HG02571 (cell line): ENCODE results near the gene LRRC23.

Source experiments
- ATAC-seq: cut with Tn5 transposase; IDR thresholded peaks from one replicate; pipeline ENCODE4 v1.9.1; 2021; ENCODE audit warnings: mild to moderate bottlenecking, moderate library complexity; ENCODE audit not compliant: unreplicated experiment

The LRRC23 gene

DNA sequence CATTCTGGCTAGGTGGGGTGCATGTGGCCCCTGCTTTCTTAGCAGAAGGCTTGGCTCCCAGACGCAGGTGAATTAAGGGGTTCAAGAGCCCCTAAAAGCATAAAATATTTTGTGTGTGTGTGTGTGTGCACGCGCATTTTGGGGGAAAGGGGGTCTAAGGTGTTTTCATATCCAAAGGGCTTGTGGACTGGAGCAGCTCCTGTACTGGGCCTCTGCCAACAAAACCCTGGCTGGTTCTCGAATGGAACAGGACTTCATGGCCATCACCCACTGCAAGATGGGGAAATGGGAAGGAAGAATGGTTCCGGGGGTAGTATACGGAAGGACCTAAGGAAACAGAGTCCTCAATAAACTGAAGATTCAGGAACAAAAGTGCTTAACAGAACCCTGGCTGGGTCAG lies 19.2 kb downstream of the LRRC23 start:
- ATAC-seq = no peak

DNA sequence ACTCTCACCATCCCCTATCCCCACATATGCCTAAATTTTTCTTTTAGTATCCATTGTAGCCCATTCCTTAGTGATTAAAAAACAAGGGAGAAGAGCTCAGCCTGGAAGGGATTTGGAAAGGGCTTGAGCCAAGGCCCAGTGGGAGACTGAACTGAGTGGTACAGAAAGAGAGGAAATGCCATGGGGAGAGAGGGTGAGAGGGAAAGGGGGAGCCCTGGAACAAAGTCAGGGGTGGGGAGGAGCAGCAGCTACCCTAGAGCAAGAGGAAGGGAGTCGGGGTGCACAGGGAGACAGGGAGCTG lies 20.6 kb downstream of the LRRC23 start:
- ATAC-seq = no peak

DNA sequence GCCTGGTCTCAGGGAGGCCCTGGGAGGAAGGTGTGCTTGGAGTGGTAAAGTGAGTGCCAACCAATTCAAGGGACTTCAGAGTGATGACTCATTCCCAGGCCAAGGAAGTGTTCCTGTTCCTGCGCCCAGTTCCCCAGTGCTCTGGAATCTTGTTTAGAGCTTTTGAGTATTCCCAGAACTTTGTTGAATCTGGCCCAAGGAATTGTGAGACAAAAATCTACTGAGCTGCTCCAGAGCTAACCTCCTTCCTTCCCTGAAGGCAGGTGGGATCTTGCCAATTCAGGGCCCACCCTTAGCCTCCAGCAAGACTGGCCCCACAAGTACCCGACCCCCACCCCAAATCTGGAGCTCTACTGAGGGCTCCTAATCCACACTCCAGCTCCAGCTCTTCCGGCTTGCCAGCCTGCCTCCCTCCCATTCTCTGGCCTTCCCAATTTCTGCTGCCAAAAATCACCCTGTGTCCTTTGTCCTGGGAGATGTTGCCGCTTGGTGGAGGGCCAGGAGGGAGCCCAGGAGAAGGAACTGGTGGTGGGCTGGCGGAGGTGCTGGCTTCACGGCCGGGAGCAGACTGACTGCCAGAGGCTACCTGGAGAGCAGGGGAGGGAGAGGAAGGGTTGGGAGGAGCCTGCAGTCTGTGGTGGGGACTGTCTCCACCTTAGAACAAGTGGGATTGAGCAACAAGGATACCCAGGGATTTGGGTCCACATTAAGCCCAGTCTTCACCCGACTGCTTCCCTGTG lies 21.1 kb downstream of the LRRC23 start:
- ATAC-seq = no peak

DNA sequence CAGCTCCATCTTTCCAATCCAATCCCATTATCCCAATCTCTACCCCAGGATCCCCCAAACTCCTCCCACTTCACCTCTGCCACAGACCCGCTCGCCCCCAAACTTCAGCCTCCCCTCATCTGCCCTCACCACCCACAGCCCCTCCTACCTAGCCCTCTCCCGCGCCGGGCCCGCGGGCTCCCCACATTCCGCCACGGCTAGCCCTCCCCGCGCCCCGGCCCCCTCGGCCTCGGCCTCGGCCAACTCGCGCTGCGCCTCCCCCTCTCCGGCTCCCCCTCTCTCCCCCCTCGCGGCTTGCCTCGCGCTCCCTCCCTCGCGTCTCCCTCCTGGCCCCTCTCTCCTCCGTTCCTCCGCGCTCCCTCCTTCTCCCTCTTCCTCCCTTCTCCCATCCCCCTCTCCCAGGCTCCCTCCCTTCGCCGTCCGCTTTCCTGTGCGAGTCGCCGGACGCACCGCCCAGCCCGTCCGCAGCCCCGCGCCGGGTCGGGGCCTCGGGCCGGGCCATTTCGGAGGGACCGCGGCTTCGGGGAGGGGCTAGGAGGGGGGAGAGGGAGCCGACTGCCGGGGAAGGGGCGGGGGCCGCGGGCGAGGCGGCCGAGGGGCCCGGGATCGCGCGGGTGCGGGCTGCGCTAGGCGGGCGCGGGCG lies 22.9 kb downstream of the LRRC23 start, which contains the start of gene ATN1:
TSS of gene ATN1 (plus strand) at position 581 of the 643 bp plus-strand sequence. CDS start 6,043 bp downstream, outside the sequence.
- ATAC-seq = no peak

DNA sequence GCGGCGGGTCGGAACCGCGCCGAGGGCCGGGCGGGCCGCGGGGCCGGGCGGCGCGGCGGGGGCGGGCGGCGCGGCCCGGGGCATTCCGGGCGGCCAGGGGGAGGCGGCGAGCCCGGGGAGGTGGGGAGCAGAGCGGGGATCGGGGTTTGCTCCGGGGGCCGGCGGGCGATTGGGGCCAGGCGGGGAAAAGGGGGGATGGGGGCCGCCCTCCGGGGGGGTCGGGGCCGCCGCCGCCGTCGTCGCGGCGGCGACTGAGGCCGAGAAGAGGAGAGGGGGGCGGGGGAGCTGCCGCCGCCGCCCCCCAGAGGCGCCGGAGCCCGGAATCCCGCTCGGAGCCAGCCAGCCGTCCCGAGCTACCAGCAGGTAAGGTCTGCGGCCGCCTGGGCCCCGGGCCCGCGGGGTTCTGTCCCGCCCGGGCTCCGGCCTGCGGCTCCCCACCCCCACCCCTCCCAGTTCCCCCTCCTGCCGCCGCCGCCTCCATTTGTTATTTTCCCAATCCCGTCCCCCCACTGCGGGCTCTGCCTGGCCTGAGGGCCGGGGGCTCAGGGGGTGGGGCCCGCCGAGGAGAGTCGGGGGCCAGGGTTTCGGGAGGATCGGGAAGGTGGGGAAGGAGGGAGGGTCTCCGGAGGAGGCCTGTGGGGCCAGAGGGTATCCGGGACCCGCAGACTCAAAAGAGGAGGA lies 23.5 kb downstream of the LRRC23 start:
- ATAC-seq = no peak

DNA sequence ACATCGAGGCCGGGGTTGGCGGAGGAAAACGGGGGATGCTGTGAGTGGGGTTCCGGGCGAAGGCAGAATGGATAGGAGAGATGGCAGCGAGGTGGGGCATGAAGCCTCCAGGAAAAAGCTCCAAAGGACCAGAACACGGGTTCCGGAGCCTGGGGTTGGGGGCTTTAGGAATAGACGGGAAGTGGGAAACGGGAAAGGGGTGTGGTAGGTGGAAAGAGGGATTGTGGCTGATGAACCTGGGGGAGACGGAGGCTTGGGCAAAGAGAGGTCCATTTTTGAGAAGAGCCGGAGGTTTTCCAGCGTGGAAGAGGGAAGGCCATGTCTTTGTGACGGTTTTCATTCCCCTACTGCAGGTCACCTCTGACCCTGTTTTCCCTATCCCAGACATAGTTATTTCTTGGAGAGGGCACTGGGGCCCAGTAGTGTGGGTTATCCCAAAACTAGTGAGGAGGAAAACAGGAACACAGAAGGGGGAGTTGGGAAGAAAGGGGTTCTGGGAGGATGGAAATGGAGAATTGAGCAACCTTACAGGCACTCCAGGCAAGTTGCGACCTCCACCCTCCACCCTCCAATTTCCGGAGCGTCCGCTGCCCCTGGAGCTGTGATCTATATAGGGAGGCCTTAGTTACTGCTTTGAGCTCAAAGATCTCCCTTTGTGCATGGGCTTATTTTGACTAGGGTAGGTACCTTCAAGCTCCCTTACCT lies 24.2 kb downstream of the LRRC23 start:
- ATAC-seq = no peak

DNA sequence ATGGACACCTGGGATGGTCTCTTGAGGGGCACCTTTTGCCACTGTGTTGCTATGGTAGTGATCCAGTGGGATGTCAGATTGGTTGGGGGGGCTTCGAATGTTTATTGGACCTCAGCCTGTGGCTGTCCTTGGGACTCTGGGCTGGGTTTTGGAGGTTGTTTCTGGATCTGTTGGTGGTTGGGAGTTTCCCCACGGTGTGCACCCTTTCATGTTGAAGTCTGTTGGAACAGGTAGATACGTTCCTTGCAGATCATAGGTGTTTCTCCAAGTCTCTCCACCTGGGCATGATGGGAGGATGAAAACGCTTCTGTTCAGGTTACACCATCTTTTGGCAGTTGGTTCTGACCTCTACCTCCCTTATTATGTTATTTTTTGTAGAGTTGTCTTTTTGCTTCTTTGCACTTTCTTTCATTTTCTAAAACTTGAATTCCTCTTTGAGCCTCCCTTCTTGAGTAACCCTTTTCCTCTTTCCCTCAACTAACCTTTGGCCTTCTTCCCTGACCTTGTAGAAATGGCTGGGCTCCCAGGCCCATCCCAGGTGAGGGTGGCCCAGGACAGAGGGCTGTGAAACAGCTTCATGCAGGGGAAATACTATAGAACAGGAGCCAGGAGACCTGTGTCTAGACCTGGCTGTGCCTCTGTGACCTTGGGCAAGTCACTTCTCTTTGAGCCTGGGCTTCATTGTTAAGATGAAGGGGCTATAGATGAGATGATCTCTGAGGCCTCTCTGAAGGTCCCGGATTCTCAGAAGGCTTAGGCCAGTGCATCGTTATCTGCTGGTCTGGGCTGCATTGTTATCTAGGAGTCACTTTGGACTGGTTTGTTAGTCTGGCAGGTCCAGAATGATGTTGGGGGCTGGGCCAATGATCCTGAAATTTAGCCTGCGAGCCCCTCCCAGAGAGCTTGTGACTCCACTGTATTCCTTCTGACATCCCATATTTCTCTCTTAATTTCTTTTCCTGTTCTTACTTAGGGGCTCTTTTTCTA lies 25.1 kb downstream of the LRRC23 start:
- ATAC-seq = no peak

DNA sequence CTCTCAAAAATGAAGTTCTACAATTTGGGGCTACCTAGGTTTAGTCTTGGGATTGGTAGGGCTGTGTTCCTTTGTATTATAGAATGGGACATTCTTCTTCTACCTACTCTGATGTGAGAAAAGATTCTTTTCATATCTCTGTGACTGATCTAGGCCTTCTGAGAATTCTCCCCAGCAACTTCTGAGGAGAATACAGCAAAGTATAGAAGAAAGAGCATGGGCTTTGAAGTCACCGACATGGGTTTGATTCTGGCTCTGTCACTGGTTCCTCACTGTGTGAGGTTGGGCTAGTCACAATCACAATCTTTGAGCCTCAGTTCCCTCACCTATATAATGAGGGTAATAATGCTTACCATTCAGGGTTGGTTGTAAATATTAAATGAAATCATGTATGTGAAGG lies 28.1 kb downstream of the LRRC23 start:
- ATAC-seq = no peak

DNA sequence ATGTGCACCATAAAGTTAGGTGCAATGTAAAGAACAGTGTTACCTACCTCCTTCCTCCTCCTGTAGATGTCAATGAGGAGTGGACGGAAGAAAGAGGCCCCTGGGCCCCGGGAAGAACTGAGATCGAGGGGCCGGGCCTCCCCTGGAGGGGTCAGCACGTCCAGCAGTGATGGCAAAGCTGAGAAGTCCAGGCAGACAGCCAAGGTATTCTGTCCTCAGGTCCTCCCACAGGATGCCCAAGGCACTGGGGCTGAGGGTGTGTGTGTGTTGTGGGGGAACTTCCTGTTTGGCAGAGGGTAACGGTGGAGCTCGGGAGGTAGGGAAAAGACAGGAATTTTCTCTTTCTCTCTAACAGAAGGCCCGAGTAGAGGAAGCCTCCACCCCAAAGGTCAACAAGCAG lies 29.5 kb downstream of the LRRC23 start:
- ATAC-seq = no peak

DNA sequence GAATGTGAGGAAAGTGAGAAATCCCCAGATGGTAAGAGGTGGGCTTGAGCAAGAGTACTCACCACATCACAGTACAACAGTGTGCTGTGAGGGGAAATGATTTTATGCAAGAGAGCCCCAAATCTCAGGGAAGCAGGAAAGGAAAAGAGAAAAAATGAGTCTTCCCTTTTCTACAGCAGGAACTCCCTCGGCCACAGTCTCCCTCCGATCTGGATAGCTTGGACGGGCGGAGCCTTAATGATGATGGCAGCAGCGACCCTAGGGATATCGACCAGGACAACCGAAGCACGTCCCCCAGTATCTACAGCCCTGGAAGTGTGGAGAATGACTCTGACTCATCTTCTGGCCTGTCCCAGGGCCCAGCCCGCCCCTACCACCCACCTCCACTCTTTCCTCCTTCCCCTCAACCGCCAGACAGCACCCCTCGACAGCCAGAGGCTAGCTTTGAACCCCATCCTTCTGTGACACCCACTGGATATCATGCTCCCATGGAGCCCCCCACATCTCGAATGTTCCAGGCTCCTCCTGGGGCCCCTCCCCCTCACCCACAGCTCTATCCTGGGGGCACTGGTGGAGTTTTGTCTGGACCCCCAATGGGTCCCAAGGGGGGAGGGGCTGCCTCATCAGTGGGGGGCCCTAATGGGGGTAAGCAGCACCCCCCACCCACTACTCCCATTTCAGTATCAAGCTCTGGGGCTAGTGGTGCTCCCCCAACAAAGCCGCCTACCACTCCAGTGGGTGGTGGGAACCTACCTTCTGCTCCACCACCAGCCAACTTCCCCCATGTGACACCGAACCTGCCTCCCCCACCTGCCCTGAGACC lies 31.0 kb downstream of the LRRC23 start:
- no peak for ATAC-seq

DNA sequence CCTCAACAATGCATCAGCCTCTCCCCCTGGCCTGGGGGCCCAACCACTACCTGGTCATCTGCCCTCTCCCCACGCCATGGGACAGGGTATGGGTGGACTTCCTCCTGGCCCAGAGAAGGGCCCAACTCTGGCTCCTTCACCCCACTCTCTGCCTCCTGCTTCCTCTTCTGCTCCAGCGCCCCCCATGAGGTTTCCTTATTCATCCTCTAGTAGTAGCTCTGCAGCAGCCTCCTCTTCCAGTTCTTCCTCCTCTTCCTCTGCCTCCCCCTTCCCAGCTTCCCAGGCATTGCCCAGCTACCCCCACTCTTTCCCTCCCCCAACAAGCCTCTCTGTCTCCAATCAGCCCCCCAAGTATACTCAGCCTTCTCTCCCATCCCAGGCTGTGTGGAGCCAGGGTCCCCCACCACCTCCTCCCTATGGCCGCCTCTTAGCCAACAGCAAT lies 31.6 kb downstream of the LRRC23 start:
- ATAC-seq = no peak

DNA sequence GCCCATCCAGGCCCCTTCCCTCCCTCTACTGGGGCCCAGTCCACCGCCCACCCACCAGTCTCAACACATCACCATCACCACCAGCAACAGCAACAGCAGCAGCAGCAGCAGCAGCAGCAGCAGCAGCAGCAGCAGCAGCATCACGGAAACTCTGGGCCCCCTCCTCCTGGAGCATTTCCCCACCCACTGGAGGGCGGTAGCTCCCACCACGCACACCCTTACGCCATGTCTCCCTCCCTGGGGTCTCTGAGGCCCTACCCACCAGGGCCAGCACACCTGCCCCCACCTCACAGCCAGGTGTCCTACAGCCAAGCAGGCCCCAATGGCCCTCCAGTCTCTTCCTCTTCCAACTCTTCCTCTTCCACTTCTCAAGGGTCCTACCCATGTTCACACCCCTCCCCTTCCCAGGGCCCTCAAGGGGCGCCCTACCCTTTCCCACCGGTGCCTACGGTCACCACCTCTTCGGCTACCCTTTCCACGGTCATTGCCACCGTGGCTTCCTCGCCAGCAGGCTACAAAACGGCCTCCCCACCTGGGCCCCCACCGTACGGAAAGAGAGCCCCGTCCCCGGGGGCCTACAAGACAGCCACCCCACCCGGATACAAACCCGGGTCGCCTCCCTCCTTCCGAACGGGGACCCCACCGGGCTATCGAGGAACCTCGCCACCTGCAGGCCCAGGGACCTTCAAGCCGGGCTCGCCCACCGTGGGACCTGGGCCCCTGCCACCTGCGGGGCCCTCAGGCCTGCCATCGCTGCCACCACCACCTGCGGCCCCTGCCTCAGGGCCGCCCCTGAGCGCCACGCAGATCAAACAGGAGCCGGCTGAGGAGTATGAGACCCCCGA lies 32.2 kb downstream of the LRRC23 start:
- no peak for ATAC-seq

DNA sequence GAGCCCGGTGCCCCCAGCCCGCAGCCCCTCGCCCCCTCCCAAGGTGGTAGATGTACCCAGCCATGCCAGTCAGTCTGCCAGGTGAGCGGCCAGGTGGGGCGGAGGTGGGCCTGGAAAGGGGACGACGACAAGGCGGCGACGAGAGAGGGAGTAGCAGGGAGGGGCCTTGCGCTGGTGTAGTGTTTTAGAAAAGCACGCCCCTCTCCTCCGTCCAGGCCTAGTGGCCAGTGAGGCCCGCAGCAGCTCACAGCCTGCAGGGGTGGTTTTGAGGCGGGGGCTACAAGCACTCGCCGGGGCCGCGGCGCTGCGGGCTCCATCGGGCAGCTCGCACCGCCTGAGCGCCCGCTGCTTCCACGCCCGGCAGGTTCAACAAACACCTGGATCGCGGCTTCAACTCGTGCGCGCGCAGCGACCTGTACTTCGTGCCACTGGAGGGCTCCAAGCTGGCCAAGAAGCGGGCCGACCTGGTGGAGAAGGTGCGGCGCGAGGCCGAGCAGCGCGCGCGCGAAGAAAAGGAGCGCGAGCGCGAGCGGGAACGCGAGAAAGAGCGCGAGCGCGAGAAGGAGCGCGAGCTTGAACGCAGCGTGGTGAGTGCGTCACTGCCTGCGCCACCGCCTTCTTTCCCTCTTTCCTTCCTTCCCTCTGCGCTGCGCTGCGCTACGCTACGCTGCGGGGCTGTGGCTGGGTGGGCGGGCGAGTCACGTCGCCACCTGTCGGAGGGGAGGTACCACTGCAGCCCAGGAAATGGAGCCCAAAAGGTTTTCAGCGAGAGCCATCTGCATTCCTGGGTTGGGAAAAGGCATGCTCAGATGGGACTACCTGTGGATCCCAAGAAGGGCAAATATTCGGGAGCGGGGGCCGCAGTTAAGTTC lies 33.1 kb downstream of the LRRC23 start:
- peak; percentile 85 for ATAC-seq

DNA sequence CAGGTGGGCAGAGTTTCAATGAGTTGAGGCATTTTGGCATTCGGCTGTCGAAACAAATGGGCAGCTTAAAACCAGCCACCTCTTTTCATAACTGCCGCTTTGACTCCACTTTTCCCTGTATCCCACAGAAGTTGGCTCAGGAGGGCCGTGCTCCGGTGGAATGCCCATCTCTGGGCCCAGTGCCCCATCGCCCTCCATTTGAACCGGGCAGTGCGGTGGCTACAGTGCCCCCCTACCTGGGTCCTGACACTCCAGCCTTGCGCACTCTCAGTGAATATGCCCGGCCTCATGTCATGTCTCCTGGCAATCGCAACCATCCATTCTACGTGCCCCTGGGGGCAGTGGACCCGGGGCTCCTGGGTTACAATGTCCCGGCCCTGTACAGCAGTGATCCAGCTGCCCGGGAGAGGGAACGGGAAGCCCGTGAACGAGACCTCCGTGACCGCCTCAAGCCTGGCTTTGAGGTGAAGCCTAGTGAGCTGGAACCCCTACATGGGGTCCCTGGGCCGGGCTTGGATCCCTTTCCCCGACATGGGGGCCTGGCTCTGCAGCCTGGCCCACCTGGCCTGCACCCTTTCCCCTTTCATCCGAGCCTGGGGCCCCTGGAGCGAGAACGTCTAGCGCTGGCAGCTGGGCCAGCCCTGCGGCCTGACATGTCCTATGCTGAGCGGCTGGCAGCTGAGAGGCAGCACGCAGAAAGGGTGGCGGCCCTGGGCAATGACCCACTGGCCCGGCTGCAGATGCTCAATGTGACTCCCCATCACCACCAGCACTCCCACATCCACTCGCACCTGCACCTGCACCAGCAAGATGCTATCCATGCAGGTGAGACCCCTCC lies 34.0 kb downstream of the LRRC23 start:
- ATAC-seq = no peak

DNA sequence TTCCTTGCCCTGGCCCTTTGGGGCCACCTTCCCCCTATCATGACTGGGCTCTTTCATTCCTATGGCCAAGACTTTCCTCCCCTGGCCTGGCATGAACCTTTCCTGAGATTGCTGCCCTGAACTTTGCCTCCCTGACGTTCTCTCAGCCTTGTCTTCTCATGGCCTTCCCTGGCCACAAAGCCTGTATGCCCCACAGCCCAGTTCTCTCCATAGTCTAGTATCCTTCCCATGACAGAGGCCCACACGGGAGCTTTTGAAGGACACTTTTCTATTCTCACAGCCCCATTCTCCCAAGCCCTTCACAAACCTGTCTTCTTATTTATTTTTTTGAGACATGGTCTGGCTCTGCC lies 34.5 kb downstream of the LRRC23 start:
- no peak for ATAC-seq

DNA sequence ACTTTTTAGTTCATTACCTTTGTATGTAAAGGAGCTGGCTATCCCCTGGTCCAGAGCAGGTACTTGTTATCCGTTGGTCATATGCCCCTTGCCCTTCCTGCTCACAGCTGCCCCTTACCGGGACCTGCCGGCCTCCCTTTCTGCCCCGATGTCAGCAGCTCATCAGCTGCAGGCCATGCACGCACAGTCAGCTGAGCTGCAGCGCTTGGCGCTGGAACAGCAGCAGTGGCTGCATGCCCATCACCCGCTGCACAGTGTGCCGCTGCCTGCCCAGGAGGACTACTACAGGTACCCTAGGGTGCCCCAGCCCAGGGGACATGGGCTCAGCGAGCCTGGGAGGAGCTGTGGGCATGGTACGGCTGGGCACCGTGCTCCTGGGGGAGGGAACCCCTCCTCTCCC lies 36.6 kb downstream of the LRRC23 start:
- no peak for ATAC-seq

DNA sequence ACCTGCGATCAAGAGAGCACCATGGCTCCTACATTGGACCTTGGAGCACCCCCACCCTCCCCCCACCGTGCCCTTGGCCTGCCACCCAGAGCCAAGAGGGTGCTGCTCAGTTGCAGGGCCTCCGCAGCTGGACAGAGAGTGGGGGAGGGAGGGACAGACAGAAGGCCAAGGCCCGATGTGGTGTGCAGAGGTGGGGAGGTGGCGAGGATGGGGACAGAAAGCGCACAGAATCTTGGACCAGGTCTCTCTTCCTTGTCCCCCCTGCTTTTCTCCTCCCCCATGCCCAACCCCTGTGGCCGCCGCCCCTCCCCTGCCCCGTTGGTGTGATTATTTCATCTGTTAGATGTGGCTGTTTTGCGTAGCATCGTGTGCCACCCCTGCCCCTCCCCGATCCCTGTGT lies 37.2 kb downstream of the LRRC23 start:
- no peak for ATAC-seq
